Activated CD8-positive, alpha-beta T cell treated with anti-CD3 and anti-CD28 coated beads for 36 hours (primary cell): ENCODE measurements around the gene OR2V1. TPM values are rescaled to one million over a fixed set of nuclear protein-coding genes. Genes with fewer than 3 reads are reported as not detected.
"Not testable (repeated sequence)": the region's sequence is repeated elsewhere in the genome, so short reads cannot be mapped to it uniquely, and the experiment has no call there.

Experiments
- ATAC-seq: fragments of 200-7000 bp; cut with Tn5 transposase; one replicate; pipeline ENCODE4 v1.10.0; 2021; ENCODE audit warnings: mild to moderate bottlenecking, moderate library complexity
- CTCF ChIA-PET: fragments of 350-600 bp; sonication (Branson Sonifier 250); formaldehyde crosslinking; loops from one replicate; lab custom pipeline; 2021; ENCODE audit warnings: antibody characterized with exemption; lab: Charles Lee
- POLR2A ChIA-PET: fragments of 350-600 bp; sonication (Branson Sonifier 250); formaldehyde crosslinking; loops from one replicate; lab custom pipeline; 2021; ENCODE audit warnings: antibody characterized with exemption; lab: Charles Lee
- DNase-seq: peaks from one replicate; pipeline ENCODE4 v3.0.0-alpha.2; 2020
- H3K27ac Mint-ChIP-seq: one replicate; pipeline ENCODE4 v1.8.0; 2021; ENCODE audit warnings: mild to moderate bottlenecking, mixed read lengths
- H3K27me3 Mint-ChIP-seq: one replicate; pipeline ENCODE4 v1.8.0; 2021; ENCODE audit warnings: mixed read lengths
- H3K36me3 Mint-ChIP-seq: one replicate; pipeline ENCODE4 v1.8.0; 2021; ENCODE audit warnings: low read depth, mixed read lengths
- H3K4me1 Mint-ChIP-seq: one replicate; pipeline ENCODE4 v1.8.0; 2021; ENCODE audit warnings: low read depth, mixed read lengths
- H3K4me3 Mint-ChIP-seq: one replicate; pipeline ENCODE4 v1.8.0; 2021; ENCODE audit warnings: mild to moderate bottlenecking, moderate library complexity, mixed read lengths
- H3K9me3 Mint-ChIP-seq: one replicate; pipeline ENCODE4 v1.8.0; 2021; ENCODE audit warnings: mixed read lengths
- intact Hi-C: fragments of 100-400 bp; cut with micrococcal nuclease; formaldehyde crosslinking; loops from one replicate; pipeline ENCODE4 v1.10.0; 2022
- total RNA-seq, 2 experiments: library from RNA; stranded (reverse); gene quantifications; one replicate each; pipeline ENCODE4 v1.2.3, GENCODE V29; 2021
- TF ChIP-seq, protein P1 (sequence below): fragments of 200-600 bp; IDR thresholded peaks from one replicate; pipeline ENCODE4 v1.8.0; 2022; ENCODE audit warnings: antibody characterized with exemption, mild to moderate bottlenecking

The OR2V1 gene, protein sequence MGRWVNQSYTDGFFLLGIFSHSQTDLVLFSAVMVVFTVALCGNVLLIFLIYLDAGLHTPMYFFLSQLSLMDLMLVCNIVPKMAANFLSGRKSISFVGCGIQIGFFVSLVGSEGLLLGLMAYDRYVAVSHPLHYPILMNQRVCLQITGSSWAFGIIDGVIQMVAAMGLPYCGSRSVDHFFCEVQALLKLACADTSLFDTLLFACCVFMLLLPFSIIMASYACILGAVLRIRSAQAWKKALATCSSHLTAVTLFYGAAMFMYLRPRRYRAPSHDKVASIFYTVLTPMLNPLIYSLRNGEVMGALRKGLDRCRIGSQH
- not detected for total RNA-seq

DNA sequence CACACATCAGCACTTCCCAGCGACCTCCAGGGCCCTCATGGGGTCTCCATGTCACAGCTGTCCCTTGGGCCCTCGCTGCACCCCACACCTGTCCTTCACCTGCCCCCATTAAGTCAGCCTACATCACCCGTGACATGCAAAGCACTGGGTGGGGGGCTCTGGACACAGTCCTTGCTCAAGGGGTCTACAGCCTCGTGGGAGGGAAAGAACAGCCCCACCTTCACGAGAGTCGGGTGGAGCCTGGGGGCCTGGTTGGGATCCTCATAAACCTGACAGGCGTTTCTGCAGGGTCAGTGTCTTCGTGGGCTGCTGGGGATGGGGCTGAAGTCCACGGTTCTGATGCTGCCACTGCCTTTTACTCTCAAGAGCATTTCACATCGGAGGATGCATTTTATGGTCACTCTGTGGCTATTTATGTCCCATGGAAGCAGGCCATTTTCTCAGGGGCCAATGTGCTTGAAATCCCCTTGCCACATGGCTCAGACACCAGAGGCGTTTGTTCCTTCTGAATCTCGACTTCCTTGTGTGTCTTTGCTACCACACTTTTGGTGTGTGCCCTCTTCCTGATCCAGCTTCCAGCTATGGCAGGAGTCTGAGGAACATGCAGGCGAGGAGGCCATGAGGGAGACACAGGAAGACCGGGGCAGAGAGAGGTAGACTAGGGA lies at the start of gene OR2V1:
Gene OR2V1 (minus strand): TSS at position 338 of the 665 bp plus-strand sequence. CDS start 5,865 bp downstream, outside the sequence.
- DNase-seq (no peak), ATAC-seq (no peak)
- H3K27me3 Mint-ChIP-seq: peaks cover 56% of the 10 kb centered on the region
- intact Hi-C loops: no loop called here
- H3K9me3 Mint-ChIP-seq: no peaks in the 10 kb centered on the region
- TF ChIP-seq, protein P1, sequence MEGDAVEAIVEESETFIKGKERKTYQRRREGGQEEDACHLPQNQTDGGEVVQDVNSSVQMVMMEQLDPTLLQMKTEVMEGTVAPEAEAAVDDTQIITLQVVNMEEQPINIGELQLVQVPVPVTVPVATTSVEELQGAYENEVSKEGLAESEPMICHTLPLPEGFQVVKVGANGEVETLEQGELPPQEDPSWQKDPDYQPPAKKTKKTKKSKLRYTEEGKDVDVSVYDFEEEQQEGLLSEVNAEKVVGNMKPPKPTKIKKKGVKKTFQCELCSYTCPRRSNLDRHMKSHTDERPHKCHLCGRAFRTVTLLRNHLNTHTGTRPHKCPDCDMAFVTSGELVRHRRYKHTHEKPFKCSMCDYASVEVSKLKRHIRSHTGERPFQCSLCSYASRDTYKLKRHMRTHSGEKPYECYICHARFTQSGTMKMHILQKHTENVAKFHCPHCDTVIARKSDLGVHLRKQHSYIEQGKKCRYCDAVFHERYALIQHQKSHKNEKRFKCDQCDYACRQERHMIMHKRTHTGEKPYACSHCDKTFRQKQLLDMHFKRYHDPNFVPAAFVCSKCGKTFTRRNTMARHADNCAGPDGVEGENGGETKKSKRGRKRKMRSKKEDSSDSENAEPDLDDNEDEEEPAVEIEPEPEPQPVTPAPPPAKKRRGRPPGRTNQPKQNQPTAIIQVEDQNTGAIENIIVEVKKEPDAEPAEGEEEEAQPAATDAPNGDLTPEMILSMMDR: no peak
- H3K4me3 Mint-ChIP-seq: no peak within 1 kb of the TSS
- ChIA-PET POLR2A (no interaction called here), CTCF (no interaction called here)
- H3K4me1 Mint-ChIP-seq: no peaks in the 10 kb centered on the region
- H3K36me3 Mint-ChIP-seq: no peaks in the 10 kb centered on the region
- H3K27ac Mint-ChIP-seq: no peak within 1 kb of the TSS

DNA sequence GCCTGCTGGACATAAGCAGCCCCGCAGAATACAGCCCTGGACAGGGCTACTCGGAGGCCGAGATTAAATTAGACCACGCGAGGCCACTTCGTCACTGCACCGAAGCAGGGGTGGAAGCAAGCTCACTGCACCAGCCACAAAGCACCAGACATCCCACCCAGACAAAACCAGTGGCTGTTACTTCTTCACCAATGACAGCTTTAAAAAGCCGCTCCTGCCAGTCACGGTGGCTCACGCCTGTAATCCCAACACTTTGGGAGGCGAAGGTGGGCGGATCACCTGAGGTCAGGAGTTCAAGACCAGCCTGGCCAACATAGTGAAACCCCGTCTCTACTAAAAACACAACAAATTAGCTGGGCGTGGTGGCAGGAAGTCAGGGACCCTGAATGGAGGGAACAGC lies 46.6 kb upstream of the OR2V1 start:
- H3K36me3 Mint-ChIP-seq, ATAC-seq, H3K9me3 Mint-ChIP-seq, H3K4me3 Mint-ChIP-seq, H3K27ac Mint-ChIP-seq, DNase-seq, intact Hi-C loops: not testable (repeated sequence)
- peaks cover 16% of the 10 kb centered on the region for H3K27me3 Mint-ChIP-seq
- ChIA-PET CTCF (interaction anchor here (1.1 kb wide), 1 partner anchor 10 kb away, joined by 4 read pairs; no protein-coding TSS in a partner anchor), POLR2A (interaction anchor here (1.5 to 1.6 kb wide), 2 partner anchors 9 to 16 kb away, joined by 4 read pairs; no protein-coding TSS in a partner anchor)
- H3K4me1 Mint-ChIP-seq: peaks cover 21% of the 10 kb centered on the region

DNA sequence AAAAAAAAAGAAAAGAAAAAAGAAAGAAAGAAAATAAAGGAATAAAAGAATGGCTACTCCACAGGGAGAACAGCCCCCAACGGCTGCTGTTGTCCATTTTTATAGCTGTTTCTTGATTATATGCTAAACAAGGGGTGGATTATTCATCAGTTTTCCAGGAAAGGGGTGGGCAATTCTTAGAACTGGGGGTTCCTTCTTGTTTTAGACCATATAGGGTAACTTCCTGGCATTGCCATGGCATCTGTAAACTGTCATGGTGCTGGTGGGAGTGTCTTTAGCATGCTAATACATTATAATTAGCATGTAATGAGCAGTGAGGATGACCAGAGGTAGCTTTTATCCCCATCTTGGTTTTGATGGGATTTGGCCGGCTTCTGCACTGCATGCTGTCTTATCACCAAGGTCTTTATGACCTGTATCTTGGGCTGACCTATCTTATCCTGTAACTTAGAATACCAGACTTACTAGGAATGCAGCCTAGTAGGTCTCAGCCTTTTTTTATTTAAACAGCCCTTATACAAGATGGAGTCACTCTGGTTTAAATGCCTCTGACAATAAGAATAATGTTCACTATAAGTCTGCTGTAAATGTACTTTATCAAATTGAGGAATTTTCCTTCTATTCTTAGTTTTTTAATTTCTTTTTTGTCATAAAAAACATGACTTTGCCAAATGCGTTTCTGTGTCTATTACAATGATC lies 45.4 kb upstream of the OR2V1 start:
- H3K36me3 Mint-ChIP-seq: no peaks in the 10 kb centered on the region
- peaks cover 23% of the 10 kb centered on the region for H3K27me3 Mint-ChIP-seq
- ChIA-PET POLR2A (interaction anchor here (1.5 to 1.6 kb wide), 2 partner anchors 8 to 15 kb away, joined by 4 read pairs; no protein-coding TSS in a partner anchor), CTCF (interaction anchor here (4.5 kb wide), 1 partner anchor 8 kb away, joined by 34 read pairs; no protein-coding TSS in a partner anchor)
- DNase-seq (peak; percentile 42), ATAC-seq (no peak)
- no peak overlapping the region for H3K27ac Mint-ChIP-seq
- H3K9me3 Mint-ChIP-seq: no peaks in the 10 kb centered on the region
- intact Hi-C loops: no loop called here
- H3K4me1 Mint-ChIP-seq: peaks cover 14% of the 10 kb centered on the region
- no peak overlapping the region for H3K4me3 Mint-ChIP-seq
- TF ChIP-seq, protein P1: no peak

DNA sequence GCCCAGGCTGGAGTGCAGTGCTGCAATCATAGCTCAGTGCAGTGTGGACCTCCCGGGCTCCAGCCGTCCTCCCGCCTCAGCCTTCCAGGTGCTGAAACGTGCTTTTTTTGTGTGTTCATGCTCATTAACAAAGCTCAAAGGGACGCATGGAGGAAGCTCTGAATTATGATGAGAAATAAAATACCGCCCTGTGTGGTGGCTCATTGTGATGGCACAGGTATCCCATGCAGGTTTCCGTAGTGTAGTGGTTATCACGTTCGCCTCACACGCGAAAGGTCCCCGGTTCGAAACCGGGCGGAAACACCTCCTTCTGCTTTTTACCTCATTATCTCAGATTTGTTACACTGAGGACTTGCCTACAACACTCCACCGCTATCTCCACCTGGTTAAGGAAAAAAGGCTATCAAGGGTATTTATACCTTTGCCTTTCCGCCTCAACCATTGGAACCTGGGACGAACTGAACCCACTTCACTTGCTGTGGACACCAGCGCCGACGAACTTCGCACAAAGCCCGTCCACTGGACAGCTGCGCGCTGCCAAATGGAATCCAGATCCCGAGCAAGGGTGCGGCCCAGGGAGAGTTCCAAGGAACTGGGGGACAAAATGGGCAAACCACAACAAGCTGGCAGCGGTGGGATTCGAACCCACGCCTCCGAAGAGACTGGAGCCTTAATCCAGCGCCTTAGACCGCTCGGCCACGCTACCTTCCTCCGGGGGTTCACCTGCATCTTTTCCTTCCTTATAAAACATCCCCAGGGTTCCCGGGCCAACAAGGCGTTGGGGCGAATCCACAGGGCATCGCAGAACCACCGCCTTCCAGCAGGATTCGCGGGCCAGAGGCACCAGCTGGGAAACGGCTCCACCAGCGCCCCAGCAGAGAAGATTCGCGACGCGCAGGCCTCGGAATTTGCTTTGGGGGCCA lies 42.7 kb upstream of the OR2V1 start:
- Mint-ChIP-seq H3K27ac (peak overlapping the region; percentile 85), H3K4me1 (peaks cover 37% of the 10 kb centered on the region), H3K36me3 (no peaks in the 10 kb centered on the region), H3K4me3 (peak overlapping the region; percentile 79), H3K27me3 (peaks cover 46% of the 10 kb centered on the region), H3K9me3 (no peaks in the 10 kb centered on the region)
- TF ChIP-seq, protein P1: no peak
- ChIA-PET POLR2A (interaction anchor here (0.5 to 2.6 kb wide), 8 partner anchors 11 to 341 kb away, joined by 3 to 11 read pairs (median 6); partner anchors contain the start of gene RACK1), CTCF (interaction anchor here (1.0 to 4.5 kb wide), 4 partner anchors 11 to 48 kb away, joined by 3 to 34 read pairs (median 4); no protein-coding TSS in a partner anchor)
- ATAC-seq: peak; percentile 75
- peak; percentile 88 for DNase-seq
- intact Hi-C loops: no loop called here
